IPS DF 6.9 (cell line): Measurements from ENCODE around the gene PSME2.

Experiments
- DNase-seq: peaks from one replicate; pipeline ENCODE4 v3.0.0-alpha.2; 2013; ENCODE audit warnings: low read depth, low spot score
- H3K27ac ChIP-seq: one replicate; pipeline ENCODE4 v1.5.1; 2013; ENCODE audit warnings: low read length, control low read depth
- H3K27me3 ChIP-seq: 2 replicates; pipeline ENCODE4 v1.6.1; 2013; ENCODE audit warnings: mild to moderate bottlenecking, low read length; ENCODE audit not compliant: control insufficient read depth, insufficient read depth
- H3K36me3 ChIP-seq: 2 replicates; pipeline ENCODE4 v1.6.1; 2013; ENCODE audit warnings: low read length; ENCODE audit not compliant: control insufficient read depth, insufficient read depth
- H3K4me1 ChIP-seq: 2 replicates; pipeline ENCODE4 v1.6.1; 2013; ENCODE audit warnings: low read length; ENCODE audit not compliant: control insufficient read depth, insufficient read depth
- H3K4me3 ChIP-seq: 2 replicates; pipeline ENCODE4 v1.5.1; 2013; ENCODE audit warnings: mild to moderate bottlenecking, low read length
- H3K9me3 ChIP-seq: 2 replicates; pipeline ENCODE4 v1.6.1; 2013; ENCODE audit warnings: low read length, inconsistent platforms; ENCODE audit not compliant: control insufficient read depth, insufficient read depth
- WGBS: extraction: QIAGEN DNeasy Blood & Tissue Kit; methylation state at CpG from one replicate; pipeline ENCODE4 v1.1.7; 2013; ENCODE audit warnings: mixed read lengths, missing lambda C conversion rate; ENCODE audit not compliant: insufficient read length, insufficient coverage; 5-methylcytosine and 5-hydroxymethylcytosine counted together

The PSME2 gene

GRCh38 chr14:24187539-24187915 lies 41.1 kb upstream of the PSME2 start:
- H3K27ac ChIP-seq = no peak overlapping the region
- peaks cover 29% of the 10 kb centered on the region for H3K36me3 ChIP-seq
- H3K27me3 ChIP-seq = no peaks in the 10 kb centered on the region
- no peak for DNase-seq
- H3K4me1 ChIP-seq = no peaks in the 10 kb centered on the region
- WGBS = no CpG with 5 or more reads among the region's 2 CpGs
- H3K4me3 ChIP-seq = no peak overlapping the region
- H3K9me3 ChIP-seq = no peaks in the 10 kb centered on the region

GRCh38 chr14:24186831-24187538 lies 40.6 kb upstream of the PSME2 start:
- Histone ChIP-seq H3K36me3 (peaks cover 34% of the 10 kb centered on the region), H3K27me3 (no peaks in the 10 kb centered on the region), H3K4me3 (no peak overlapping the region), H3K27ac (no peak overlapping the region), H3K4me1 (no peaks in the 10 kb centered on the region), H3K9me3 (no peaks in the 10 kb centered on the region)
- no CpG with 5 or more reads among the region's 10 CpGs for WGBS
- DNase-seq = no peak

GRCh38 chr14:24185741-24186140 lies 39.3 kb upstream of the PSME2 start:
- no CpG with 5 or more reads among the region's 11 CpGs for WGBS
- H3K27ac ChIP-seq = no peak overlapping the region
- peaks cover 44% of the 10 kb centered on the region for H3K36me3 ChIP-seq
- DNase-seq = no peak
- H3K4me3 ChIP-seq = no peak overlapping the region
- no peaks in the 10 kb centered on the region for H3K27me3 ChIP-seq
- H3K9me3 ChIP-seq = no peaks in the 10 kb centered on the region
- no peaks in the 10 kb centered on the region for H3K4me1 ChIP-seq

GRCh38 chr14:24185026-24185425 lies 38.6 kb upstream of the PSME2 start:
- no peak for DNase-seq
- peaks cover 51% of the 10 kb centered on the region for H3K36me3 ChIP-seq

GRCh38 chr14:24184104-24184970 lies 37.9 kb upstream of the PSME2 start:
- no peak for DNase-seq

More at GRCh38 chr14:24185026-24185425, 38.6 kb upstream of the PSME2 start:
- Histone ChIP-seq H3K4me3 (no peak overlapping the region), H3K9me3 (no peaks in the 10 kb centered on the region), H3K27me3 (no peaks in the 10 kb centered on the region), H3K4me1 (no peaks in the 10 kb centered on the region), H3K27ac (no peak overlapping the region)
- no CpG with 5 or more reads among the region's 7 CpGs for WGBS

GRCh38 chr14:24183014-24183481 lies 36.6 kb upstream of the PSME2 start:
- Histone ChIP-seq H3K36me3 (peaks cover 64% of the 10 kb centered on the region), H3K9me3 (no peaks in the 10 kb centered on the region), H3K4me1 (no peaks in the 10 kb centered on the region), H3K27ac (no peak overlapping the region), H3K27me3 (no peaks in the 10 kb centered on the region), H3K4me3 (no peak overlapping the region)
- no peak for DNase-seq
- WGBS = no CpG with 5 or more reads among the region's 15 CpGs

More at GRCh38 chr14:24184104-24184970, 37.9 kb upstream of the PSME2 start:
- H3K9me3 ChIP-seq = no peaks in the 10 kb centered on the region
- no CpG with 5 or more reads among the region's 19 CpGs for WGBS
- H3K27me3 ChIP-seq = no peaks in the 10 kb centered on the region
- no peak overlapping the region for H3K27ac ChIP-seq
- H3K36me3 ChIP-seq = peaks cover 58% of the 10 kb centered on the region
- H3K4me3 ChIP-seq = no peak overlapping the region
- no peaks in the 10 kb centered on the region for H3K4me1 ChIP-seq

DNA sequence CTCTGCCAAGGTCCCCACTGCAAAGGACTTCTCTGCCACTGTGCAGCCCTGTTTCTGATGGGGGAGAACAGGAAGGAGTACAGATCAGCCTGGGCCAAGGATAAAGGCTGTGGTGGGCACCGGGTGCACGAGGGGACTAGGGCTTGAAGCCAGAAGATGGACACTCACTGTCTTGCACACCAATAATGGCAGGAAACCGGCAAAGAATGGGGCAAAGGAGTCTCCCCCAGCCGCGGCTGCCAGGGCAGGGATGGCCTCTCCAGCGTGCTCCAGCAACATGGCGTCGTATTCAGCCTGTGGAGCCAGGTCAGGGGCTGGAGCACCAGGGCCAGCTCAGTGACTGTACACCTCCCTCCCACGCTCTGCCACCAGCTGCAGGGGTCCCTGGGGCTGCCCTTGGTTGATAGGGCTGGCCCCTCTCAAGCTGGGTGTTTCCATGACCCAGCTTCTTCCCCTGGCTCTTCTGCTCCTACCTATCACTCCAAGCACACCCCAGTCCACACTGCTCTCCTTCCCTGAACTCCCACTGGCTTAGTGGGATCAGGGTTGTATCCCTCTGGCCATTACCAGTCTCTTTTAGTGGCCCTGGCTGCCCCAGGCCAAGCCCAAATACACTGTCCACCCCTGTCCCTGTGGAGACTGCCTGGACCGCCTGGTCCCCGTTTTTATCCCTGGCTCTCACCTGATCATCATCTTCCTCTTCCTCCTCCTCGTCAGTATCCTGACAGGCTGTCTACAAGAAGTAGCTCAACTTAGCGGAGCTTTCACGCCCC lies 35.9 kb upstream of the PSME2 start:
- H3K27ac ChIP-seq = no peak overlapping the region
- H3K27me3 ChIP-seq = no peaks in the 10 kb centered on the region
- H3K4me3 ChIP-seq = no peak overlapping the region
- peaks cover 67% of the 10 kb centered on the region for H3K36me3 ChIP-seq
- no peaks in the 10 kb centered on the region for H3K4me1 ChIP-seq
- DNase-seq = no peak
- WGBS = no CpG with 5 or more reads among the region's 14 CpGs
- H3K9me3 ChIP-seq = no peaks in the 10 kb centered on the region

- Histone ChIP-seq H3K9me3 (no peaks in the 10 kb centered on the region), H3K27me3 (no peaks in the 10 kb centered on the region), H3K4me3 (no peak overlapping the region), H3K4me1 (no peaks in the 10 kb centered on the region), H3K36me3 (peaks cover 67% of the 10 kb centered on the region), H3K27ac (no peak overlapping the region)
- no peak for DNase-seq
- WGBS = no CpG with 5 or more reads among the region's 19 CpGs
Measured at GRCh38 chr14:24181371-24182077, 35.1 kb upstream of the PSME2 start.

DNA sequence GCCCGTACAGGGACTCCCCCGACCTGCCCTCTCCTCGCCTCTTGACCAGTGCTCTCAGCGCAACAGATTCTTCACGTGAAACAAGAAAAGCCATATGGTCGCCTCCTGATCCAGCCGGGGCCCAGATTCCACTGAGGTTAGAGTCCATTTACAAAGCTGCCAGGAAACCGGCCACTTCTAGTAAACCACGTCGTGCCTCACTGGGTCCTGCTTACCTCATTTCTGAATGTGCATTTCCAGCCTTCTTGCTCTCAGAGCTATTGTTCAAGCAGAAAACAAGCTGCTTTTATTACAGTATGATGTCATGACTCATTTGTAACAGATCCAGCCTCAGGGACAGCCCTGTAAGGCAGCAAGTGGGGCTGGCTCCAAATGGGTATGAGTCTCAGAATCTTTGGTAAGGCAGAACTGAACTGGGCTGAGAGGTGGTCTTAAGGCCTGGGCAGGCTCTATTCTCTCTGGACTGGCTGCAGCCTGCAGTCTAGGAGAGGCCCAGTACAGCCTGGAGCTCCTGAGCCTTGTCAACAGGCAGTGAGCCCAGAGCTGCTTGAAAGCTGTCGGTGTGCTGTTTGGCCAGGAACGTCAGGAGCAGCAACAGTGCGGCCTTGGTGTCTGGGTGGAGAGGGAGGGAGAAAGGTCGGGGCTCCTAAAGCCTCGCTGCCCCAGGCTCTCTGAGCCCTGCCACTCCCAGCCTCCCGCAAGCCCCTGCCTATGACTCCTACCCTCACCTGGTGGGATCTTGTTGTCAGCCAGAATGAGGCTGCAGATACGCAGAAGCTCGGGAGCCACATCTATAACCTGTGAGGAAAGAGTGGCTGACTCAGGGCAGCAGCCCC lies 33.8 kb upstream of the PSME2 start:
- H3K4me1 ChIP-seq = no peaks in the 10 kb centered on the region
- no peaks in the 10 kb centered on the region for H3K27me3 ChIP-seq
- no CpG with 5 or more reads among the region's 18 CpGs for WGBS
- no peak overlapping the region for H3K4me3 ChIP-seq
- peaks cover 57% of the 10 kb centered on the region for H3K36me3 ChIP-seq
- no peak for DNase-seq
- H3K27ac ChIP-seq = no peak overlapping the region
- H3K9me3 ChIP-seq = no peaks in the 10 kb centered on the region
